ENCODE data around the gene NTNG2. TPM values are rescaled to one million over a fixed set of nuclear protein-coding genes. Genes with fewer than 3 reads are reported as not detected.

Gene NTNG2
- total RNA-seq, 1 donor from 2014 or later = 0.58 TPM

Other genes starting within 250 kb of the NTNG2 start
- 19.1 and 25.4 TPM in 2 replicates for gene MED27, start 82.2 kb upstream of the NTNG2 start, total RNA-seq
- gene SETX, start 192.9 kb downstream of the NTNG2 start, total RNA-seq = 50.1 and 62.4 TPM in 2 replicates
- gene TTF1, start 244.8 kb downstream of the NTNG2 start, total RNA-seq = 7.9 and 9.4 TPM in 2 replicates
- not detected in 2 replicates for gene CFAP77, start 248.2 kb downstream of the NTNG2 start, total RNA-seq

Measured in glomerular endothelial cell (primary cell).